Mucosa of rectum (tissue), 2 donors: ENCODE measurements around the gene SLC4A11.
"Not testable (repeated sequence)": the region's sequence is repeated elsewhere in the genome, so short reads cannot be mapped to it uniquely, and the experiment has no call there.

Experiments used
- H3K27ac ChIP-seq, 2 donors: one replicate each; pipeline ENCODE4 v1.7.0; 2013; ENCODE audit warnings: inconsistent platforms in 2 of 2, low read depth in 2 of 2, low read length in 2 of 2
- H3K27me3 ChIP-seq, 2 donors: one replicate each; pipeline ENCODE4 v1.7.0; 2013; ENCODE audit warnings: low read length in 2 of 2; ENCODE audit not compliant: control insufficient read depth in 2 of 2, insufficient read depth in 2 of 2
- H3K36me3 ChIP-seq, 2 donors: one replicate each; pipeline ENCODE4 v1.7.0; 2013; ENCODE audit warnings: low read length in 2 of 2; ENCODE audit not compliant: control insufficient read depth in 2 of 2, insufficient read depth in 2 of 2
- H3K4me1 ChIP-seq, 2 donors: one replicate each; pipeline ENCODE4 v1.7.0; 2013; ENCODE audit warnings: low read length in 2 of 2, mild to moderate bottlenecking in 1 of 2; ENCODE audit not compliant: control insufficient read depth in 2 of 2, insufficient read depth in 2 of 2
- H3K4me3 ChIP-seq, 2 donors: one replicate each; pipeline ENCODE4 v1.7.0; 2013; ENCODE audit warnings: low read length in 2 of 2
- H3K9ac ChIP-seq, 2 donors: one replicate each; pipeline ENCODE4 v1.7.0; 2013; ENCODE audit warnings: low read length in 2 of 2, low read depth in 1 of 2, mild to moderate bottlenecking in 1 of 2
- H3K9me3 ChIP-seq, 2 donors: one replicate each; pipeline ENCODE4 v1.7.0; 2013; ENCODE audit warnings: low read length in 2 of 2; ENCODE audit not compliant: control insufficient read depth in 2 of 2
- donor health status: healthy.
- donor health status: Normal muscosa, but diverticular disease.

The SLC4A11 gene

DNA sequence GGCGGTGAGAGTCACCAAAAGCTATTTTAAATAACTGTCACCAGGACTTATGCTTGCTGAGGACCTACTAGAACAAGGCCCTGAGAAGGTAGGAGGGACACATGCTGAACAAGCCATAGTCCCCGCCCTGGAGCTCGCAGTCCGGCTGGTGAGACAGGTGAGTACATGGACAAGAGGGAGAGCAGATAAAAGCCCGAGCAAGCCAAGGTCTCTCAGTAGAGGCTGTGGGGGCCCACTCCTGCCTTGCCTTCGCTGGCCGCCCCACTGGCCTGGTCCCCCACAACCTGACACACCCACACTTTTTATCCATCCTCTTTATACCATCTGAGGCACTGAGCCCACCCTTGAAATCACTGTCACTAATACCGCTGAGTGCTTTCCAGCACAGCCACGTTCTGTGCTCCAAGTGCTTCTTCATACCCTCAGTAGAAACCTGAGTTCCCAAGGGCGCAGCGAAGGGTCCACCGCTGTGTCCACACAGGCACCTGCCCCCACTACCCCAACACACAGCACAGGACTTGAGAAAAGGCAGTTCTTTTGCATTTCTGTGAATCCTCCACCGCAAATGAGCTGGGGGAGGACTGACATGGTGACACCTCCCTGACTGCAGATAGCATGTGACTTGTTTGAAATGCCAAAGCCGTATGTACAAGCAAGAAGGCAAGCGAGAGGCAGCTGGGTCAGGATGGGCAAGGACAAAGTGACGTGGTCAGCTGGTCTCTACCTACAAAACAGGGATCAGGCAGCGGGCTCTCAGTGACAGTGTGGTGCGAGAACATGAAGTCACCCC, 46.6 kb downstream of the SLC4A11 start:
- Histone ChIP-seq H3K4me1 (no peaks in the 10 kb centered on the region), H3K27ac (no peak overlapping the region), H3K9ac (no peak overlapping the region), H3K36me3 (peaks cover 46 to 64% of the 10 kb centered on the region in 2 donors), H3K4me3 (no peak overlapping the region), H3K27me3 (no peaks in the 10 kb centered on the region), H3K9me3 (no peaks in the 10 kb centered on the region)

DNA sequence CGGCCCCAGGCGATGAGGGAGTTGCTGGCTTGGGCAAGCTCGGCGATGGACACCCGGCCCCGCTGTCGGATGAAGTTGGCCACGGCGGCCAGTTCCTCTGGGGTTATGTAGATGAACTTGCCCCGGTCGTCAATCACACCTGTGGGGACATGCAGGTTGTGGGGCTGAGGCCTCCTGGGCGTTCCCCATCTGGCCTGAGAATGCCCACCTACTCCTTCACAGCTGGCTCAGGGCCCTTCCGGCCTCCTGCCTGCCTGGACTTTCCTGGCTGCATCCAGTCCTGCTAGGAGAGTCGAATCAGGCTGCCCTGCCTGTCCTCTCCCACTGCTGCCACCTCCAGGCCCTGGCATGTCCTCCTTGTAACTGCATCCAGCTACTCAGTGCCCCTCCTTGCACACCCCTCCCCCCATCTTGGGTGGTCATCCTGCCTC, 48.3 kb downstream of the SLC4A11 start:
- Histone ChIP-seq H3K4me1 (no peaks in the 10 kb centered on the region), H3K36me3 (peaks cover 45 to 57% of the 10 kb centered on the region in 2 donors), H3K27me3 (no peaks in the 10 kb centered on the region), H3K9ac (no peak overlapping the region), H3K27ac (no peak overlapping the region), H3K4me3 (no peak overlapping the region), H3K9me3 (no peaks in the 10 kb centered on the region)

DNA sequence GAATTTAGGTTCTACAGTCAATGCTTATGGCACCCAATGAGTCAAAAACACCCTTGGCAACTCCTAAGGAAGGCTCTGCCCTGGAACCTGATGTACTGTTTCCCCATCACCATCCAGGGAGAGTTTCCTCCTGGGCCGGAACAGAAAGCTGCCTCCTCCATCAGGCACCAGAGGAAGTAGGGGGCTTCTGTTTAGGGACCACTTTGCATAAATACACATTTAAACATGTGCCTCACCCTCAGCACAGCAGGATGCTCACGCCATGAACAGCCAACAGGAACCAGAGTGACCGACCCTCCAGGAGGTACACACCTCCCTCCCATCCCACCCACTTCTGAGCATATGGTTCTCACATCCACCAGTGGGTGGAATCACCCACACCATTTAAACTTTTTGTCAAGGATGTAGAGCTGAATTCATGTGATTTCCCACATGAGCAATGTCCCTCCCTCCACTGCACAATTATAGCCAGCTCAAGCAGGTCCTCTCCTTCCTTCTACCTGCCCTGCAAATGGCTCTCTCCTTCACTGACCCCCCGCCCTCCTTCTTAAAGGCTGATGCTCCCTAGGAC, 49.3 kb downstream of the SLC4A11 start:
- no peak overlapping the region for H3K27ac ChIP-seq

DNA sequence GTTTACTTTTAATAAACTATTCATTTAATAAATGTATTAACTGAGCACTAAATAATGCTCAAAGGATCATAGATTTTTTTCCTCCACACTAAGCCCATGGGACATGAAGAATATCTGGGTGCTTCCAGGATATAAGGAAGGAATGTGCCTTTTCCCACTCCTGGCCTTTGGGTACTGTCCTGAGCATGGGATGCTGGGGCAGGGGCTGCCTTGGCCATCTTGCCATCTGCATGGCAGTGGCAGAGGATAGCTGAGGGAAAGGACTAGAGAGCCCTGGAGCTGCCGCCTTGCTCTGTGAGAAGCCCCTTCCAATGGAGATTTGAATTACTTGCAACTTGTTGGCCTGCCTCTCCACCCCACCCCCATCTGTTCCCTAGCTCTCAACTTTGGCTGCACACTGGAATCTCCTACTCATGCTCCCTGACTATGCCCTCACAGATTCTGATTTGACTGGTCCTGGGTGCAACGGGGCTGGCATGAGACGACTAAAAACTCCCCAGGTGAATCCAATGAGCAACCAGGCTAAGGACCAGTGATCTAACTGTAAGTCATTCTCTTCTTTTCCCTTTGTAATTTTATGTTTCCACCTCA, 50.1 kb downstream of the SLC4A11 start:
- no peaks in the 10 kb centered on the region for H3K9me3 ChIP-seq
- H3K27ac ChIP-seq, result no peak overlapping the region
- H3K36me3 ChIP-seq, result peaks cover 28 to 40% of the 10 kb centered on the region in 2 donors
- no peaks in the 10 kb centered on the region for H3K27me3 ChIP-seq
- H3K4me3 ChIP-seq, result no peak overlapping the region
- no peaks in the 10 kb centered on the region for H3K4me1 ChIP-seq
- H3K9ac ChIP-seq, result no peak overlapping the region

More for the DNA sequence above, 49.3 kb downstream of the SLC4A11 start:
- no peaks in the 10 kb centered on the region for H3K4me1 ChIP-seq
- no peaks in the 10 kb centered on the region for H3K27me3 ChIP-seq
- no peaks in the 10 kb centered on the region for H3K9me3 ChIP-seq
- H3K36me3 ChIP-seq, result peaks cover 35 to 47% of the 10 kb centered on the region in 2 donors
- H3K4me3 ChIP-seq, result no peak overlapping the region
- no peak overlapping the region for H3K9ac ChIP-seq

DNA sequence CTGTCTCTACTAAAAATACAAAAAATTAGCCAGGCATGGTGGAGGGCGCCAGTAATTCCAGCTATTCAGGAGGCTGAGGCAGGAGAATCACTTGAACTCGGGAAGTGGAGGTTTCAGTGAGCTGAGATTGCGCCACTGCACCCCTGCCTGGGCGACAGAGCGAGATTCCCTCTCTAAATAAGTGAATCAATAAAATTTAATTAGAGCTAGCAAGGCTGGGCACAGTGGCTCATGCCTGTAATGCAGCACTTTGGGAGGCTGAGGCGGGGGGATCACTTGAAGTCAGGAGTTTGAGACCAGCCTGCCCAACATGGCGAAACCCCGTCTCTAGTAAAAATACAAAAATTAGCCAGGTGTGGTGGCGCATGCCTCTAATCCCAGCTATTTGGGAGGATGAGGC, 51.1 kb downstream of the SLC4A11 start:
- H3K9ac ChIP-seq, H3K4me1 ChIP-seq, H3K27me3 ChIP-seq, H3K9me3 ChIP-seq, H3K27ac ChIP-seq, H3K4me3 ChIP-seq: not testable (repeated sequence)
- H3K36me3 ChIP-seq, result peaks cover 23 to 33% of the 10 kb centered on the region in 2 donors

DNA sequence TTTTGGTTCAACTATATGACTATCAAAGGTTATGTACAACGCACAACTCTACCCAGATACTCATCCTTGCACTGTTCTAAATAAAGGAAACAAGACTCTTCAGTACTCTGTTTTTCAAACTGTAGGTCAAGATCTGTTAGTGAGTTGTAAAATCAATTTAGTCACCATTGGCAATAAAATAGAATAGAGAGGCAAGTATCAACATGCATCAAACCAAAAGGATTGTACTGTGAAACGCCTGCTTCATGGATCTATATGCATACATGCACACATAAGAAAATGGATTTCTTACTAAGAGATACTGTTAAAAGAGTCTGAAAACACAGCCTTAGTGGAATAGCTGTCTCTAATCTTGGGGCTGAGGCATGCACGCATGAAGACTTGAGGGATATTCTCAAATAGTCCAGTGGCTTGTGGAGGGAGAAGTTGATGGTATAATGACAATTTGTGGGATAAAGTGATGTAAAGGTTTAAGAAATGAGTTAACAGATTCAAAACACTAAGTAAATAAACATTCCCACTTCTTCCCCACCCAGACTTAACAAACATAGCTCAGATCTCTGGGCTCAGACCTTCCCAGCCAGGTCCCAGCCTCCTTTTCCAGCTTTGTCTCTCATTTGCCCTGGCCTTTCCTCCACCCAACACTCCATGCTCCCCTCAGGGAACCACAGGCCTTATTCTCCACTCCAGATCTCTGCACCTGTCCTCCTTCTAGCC, 54.9 kb downstream of the SLC4A11 start:
- Histone ChIP-seq H3K4me1 (no peaks in the 10 kb centered on the region), H3K9me3 (no peaks in the 10 kb centered on the region), H3K9ac (no peak overlapping the region)

DNA sequence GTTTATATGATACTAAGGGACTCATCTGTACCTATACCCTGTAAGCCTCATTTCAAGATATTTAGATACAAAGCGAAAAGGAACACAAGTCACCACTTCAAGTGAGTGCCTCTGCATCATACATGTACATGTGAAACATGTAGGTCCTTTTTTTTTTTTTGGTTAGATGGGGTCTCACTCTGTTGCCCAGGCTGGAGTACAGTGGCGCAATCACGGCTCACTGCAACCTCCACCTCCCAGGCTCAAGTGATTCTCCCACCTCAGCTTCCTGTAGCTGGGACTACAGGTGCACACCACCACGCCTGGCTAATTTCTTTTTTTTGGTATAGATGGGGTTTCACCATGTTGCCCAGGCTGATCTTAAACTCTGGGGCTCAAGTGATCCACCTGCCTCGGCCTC, 56.6 kb downstream of the SLC4A11 start:
- H3K9me3 ChIP-seq, H3K27ac ChIP-seq, H3K27me3 ChIP-seq, H3K36me3 ChIP-seq, H3K4me1 ChIP-seq, H3K4me3 ChIP-seq, H3K9ac ChIP-seq: not testable (repeated sequence)

More for the DNA sequence above, 54.9 kb downstream of the SLC4A11 start:
- no peak overlapping the region for H3K27ac ChIP-seq
- no peaks in the 10 kb centered on the region for H3K36me3 ChIP-seq
- no peaks in the 10 kb centered on the region for H3K27me3 ChIP-seq
- no peak overlapping the region for H3K4me3 ChIP-seq

DNA sequence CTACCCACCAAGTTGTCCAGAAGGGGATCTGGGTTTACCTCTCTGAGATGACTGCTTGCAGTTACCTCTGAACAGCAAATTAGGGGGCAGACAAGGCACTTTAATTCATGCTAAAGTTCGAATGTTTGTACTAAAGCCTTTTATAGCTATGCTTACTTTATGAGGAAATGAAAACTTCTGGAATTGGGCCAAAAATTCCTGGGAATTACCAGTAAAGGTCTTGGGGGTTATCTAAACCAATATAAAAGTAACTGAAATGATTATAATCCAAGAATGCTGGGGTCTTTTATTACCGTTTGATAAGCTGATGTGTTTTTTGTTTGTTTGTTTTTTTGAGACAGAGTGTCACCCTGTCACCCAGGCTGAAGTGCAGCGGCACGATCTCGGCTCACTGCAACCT, 57.7 kb downstream of the SLC4A11 start:
- no peaks in the 10 kb centered on the region for H3K9me3 ChIP-seq
- H3K36me3 ChIP-seq, result no peaks in the 10 kb centered on the region
- no peak overlapping the region for H3K27ac ChIP-seq

DNA sequence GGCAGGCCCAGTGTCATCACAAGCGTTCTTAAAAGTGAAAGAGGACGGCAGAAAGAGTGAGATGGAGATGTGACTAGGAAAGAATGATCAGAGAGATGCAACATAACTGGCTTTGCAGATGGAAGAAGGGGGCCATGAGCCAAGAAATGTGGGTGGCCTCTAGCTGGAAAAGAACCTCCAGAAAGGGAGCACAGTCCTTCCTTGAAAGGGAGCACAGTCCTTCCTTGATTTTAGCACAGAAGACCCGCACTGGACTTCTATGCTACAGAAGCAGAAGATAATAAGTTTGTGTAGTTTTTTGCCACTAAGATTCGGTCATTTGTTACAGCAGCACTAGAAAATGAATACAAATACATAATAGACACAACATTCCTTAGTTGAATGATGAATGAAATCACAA, 58.7 kb downstream of the SLC4A11 start:
- Histone ChIP-seq H3K27ac (no peak overlapping the region), H3K4me3 (no peak overlapping the region), H3K9me3 (no peaks in the 10 kb centered on the region), H3K4me1 (no peaks in the 10 kb centered on the region), H3K36me3 (no peaks in the 10 kb centered on the region), H3K27me3 (peaks cover 0 to under 1% of the 10 kb centered on the region in 2 donors), H3K9ac (no peak overlapping the region)

More for the DNA sequence above, 57.7 kb downstream of the SLC4A11 start:
- H3K4me3 ChIP-seq, result no peak overlapping the region
- no peaks in the 10 kb centered on the region for H3K4me1 ChIP-seq
- no peaks in the 10 kb centered on the region for H3K27me3 ChIP-seq
- H3K9ac ChIP-seq, result no peak overlapping the region
